Astrocyte (in vitro differentiated cells and primary cell): Measurements from ENCODE around the gene TBPL1.

Source experiments
- CTCF ChIP-seq: IDR thresholded peaks from 2 replicates; pipeline ENCODE4 v1.5.1; 2011; ENCODE audit warnings: low read depth, mild to moderate bottlenecking, inconsistent platforms, low read length, moderate library complexity; ENCODE audit not compliant: insufficient read depth
- EZH2 ChIP-seq: IDR thresholded peaks from 2 replicates; pipeline ENCODE4 v1.6.1; 2012; ENCODE audit warnings: mild to moderate bottlenecking, low read length, inconsistent platforms; ENCODE audit not compliant: insufficient read depth

DNA sequence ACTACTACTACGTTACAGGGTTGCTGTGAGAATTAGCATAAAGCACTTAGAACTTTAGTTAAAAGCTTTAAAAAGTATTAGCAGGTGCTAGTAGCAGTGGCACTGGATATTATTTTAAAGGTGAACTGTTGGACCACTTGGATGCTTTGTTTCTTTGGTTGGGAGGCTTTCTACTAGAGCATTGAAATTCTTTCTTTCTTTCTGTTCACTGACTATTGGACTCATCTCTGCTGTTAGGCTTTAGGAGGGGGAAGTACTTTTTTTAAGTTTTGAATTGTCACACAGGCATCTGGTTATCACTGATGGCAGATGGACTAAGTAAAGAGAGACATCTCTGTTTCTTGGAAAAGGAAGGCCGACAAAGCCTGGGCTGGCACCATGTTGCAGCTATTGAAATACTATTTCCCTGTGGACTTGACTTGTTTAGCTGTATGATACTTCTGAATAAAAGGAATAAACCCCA is 4.8 kb downstream of the TBPL1 start:
- TF ChIP-seq CTCF (no peak), EZH2 (no peak)
